Gastroesophageal sphincter (tissue), 4 donors: ENCODE data around the gene ZSCAN18. TPM values are rescaled to one million over a fixed set of nuclear protein-coding genes. Genes with fewer than 3 reads are reported as not detected.

Source experiments
- ATAC-seq: fragments of 150-250 bp; one replicate; pipeline ENCODE4 v1.9.1; 2016; ENCODE audit warnings: mild to moderate bottlenecking, moderate library complexity
- H3K27ac ChIP-seq, 4 donors: fragments of 200-600 bp; sonication (generic) in 3 of 4; 1 replicate in 3 of 4; 2 replicates in 1 of 4; pipeline ENCODE4 v1.5.1; 2016 to 2019
- H3K27me3 ChIP-seq: fragments of 200-600 bp; sonication (generic); one replicate; pipeline ENCODE4 v1.5.1; 2019
- H3K36me3 ChIP-seq, 2 donors: fragments of 200-600 bp; sonication (generic); one replicate each; pipeline ENCODE4 v1.5.1; 2019; ENCODE audit warnings: control low read depth in 1 of 2
- H3K4me1 ChIP-seq, 3 donors: fragments of 200-600 bp; sonication (generic); 1 replicate in 2 of 3; 2 replicates in 1 of 3; pipeline ENCODE4 v1.5.1; 2016 to 2019; ENCODE audit warnings: control low read depth in 2 of 3
- H3K4me3 ChIP-seq, 2 donors: fragments of 200-600 bp; sonication (generic); one replicate each; pipeline ENCODE4 v1.5.1; 2019; ENCODE audit warnings: mild to moderate bottlenecking in 1 of 2, moderate library complexity in 1 of 2
- H3K9me3 ChIP-seq, 3 donors: fragments of 200-600 bp; sonication (generic); one replicate each; pipeline ENCODE4 v1.5.1; 2017 to 2019; ENCODE audit warnings: control low read depth in 2 of 3
- EP300 ChIP-seq: sonication (generic); formaldehyde crosslinking; IDR thresholded peaks from one replicate; pipeline ENCODE4 v1.6.1; 2017; ENCODE audit warnings: antibody characterized with exemption, mild to moderate bottlenecking
- POLR2A ChIP-seq, 2 donors: fragments of 450-650 bp; IDR thresholded peaks; one replicate each; pipeline ENCODE4 v1.6.1; 2017; ENCODE audit warnings: antibody characterized with exemption in 2 of 2, mild to moderate bottlenecking in 2 of 2, moderate library complexity in 1 of 2
- POLR2AphosphoS5 ChIP-seq: sonication (generic); formaldehyde crosslinking; IDR thresholded peaks from one replicate; pipeline ENCODE4 v1.6.1; 2017; ENCODE audit warnings: antibody characterized with exemption
- WGBS, 2 donors: methylation state at CpG; one replicate each; pipeline ENCODE4 v1.1.5; 2018; ENCODE audit warnings: low coverage in 1 of 2; 5-methylcytosine and 5-hydroxymethylcytosine counted together
- total RNA-seq, 4 donors: library from RNA; depleted of rRNA; stranded (reverse); fragments of >200 nt; gene quantifications; one replicate each; pipeline ENCODE4 v1.1.0, GENCODE V29; 2016
- TF ChIP-seq, protein P1 (sequence below), 4 experiments: fragments of 200-600 bp in 2 of 4; fragments of 450-650 bp in 2 of 4; sonication (generic) in 1 of 4; IDR thresholded peaks; one replicate each; pipeline ENCODE4 v1.5.1; 2017 to 2019; ENCODE audit warnings: antibody characterized with exemption in 4 of 4, mild to moderate bottlenecking in 2 of 4, moderate library complexity in 2 of 4

The ZSCAN18 gene
- total RNA-seq, 4 donors from 2014 or later, result 82.4 to 144 (median 123) TPM

DNA sequence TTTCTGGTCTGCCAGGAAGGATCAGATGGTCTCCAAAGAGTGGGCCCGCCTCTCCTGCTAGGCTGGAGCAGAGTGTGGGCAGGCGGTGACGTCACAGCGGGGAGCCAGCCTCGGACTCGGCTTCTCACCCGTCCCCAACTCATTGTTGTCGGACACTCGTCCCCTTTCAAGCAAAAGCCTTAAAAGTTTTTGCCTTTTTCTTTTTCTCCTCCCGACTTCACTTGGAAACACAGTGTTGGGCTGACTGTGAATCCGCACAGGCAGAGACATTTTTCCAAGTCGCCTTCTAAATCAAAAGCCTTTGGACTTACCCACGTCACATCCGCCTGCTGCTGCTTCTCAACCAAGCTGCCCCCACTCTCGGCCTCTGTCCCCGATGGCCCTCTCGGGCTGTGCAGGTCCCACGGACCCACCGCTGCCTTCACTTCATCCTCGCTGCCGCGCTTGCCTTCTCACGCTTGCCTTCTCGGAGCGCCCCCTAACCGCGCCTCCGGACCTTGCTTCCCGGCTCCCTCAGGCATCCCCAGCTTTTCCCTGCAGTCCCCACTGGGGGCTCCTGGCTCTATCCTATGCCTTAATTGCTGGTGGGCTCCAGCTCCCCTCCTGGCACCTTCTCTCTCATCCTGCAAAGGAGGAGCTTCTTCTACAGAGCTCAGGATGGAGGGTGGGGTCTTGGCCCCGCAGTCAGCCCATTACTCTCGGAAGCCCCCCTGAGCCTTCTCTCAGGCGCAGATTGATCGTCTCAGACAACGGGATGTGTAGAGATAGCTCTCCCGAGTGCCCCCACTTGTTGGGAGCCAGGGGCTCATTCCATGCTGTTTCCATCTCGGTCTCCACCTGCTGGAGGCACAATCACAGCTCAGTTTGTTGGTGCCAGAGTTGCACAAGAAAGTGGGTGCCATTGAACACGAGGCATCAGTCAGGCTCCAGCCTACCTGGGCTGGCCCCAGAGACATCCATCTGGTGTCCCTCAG is 42.8 kb downstream of the ZSCAN18 start:
- H3K27me3 ChIP-seq, result no peaks in the 10 kb centered on the region
- WGBS, 2 donors, result 33 to 39% methylated on average over 17 to 28 of the region's 37 CpGs
- H3K4me3 ChIP-seq, result peak overlapping the region; percentile 18 to 48
- no peak for ATAC-seq
- H3K36me3 ChIP-seq, result no peaks in the 10 kb centered on the region
- TF ChIP-seq EP300 (no peak), POLR2AphosphoS5 (no peak)
- TF ChIP-seq, protein P1, sequence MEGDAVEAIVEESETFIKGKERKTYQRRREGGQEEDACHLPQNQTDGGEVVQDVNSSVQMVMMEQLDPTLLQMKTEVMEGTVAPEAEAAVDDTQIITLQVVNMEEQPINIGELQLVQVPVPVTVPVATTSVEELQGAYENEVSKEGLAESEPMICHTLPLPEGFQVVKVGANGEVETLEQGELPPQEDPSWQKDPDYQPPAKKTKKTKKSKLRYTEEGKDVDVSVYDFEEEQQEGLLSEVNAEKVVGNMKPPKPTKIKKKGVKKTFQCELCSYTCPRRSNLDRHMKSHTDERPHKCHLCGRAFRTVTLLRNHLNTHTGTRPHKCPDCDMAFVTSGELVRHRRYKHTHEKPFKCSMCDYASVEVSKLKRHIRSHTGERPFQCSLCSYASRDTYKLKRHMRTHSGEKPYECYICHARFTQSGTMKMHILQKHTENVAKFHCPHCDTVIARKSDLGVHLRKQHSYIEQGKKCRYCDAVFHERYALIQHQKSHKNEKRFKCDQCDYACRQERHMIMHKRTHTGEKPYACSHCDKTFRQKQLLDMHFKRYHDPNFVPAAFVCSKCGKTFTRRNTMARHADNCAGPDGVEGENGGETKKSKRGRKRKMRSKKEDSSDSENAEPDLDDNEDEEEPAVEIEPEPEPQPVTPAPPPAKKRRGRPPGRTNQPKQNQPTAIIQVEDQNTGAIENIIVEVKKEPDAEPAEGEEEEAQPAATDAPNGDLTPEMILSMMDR (IDR thresholded peaks at IDR 0.05), result peak in 1 of 4 experiments; percentile 30
- H3K9me3 ChIP-seq, result peaks cover 0 to 52% (median 0%) of the 10 kb centered on the region in 3 donors
- H3K4me1 ChIP-seq, result peaks cover 0 to 38% (median 0%) of the 10 kb centered on the region in 3 donors
- H3K27ac ChIP-seq, result peak overlapping the region in 3 of 4 donors; percentile 68 to 76 (median 74)

DNA sequence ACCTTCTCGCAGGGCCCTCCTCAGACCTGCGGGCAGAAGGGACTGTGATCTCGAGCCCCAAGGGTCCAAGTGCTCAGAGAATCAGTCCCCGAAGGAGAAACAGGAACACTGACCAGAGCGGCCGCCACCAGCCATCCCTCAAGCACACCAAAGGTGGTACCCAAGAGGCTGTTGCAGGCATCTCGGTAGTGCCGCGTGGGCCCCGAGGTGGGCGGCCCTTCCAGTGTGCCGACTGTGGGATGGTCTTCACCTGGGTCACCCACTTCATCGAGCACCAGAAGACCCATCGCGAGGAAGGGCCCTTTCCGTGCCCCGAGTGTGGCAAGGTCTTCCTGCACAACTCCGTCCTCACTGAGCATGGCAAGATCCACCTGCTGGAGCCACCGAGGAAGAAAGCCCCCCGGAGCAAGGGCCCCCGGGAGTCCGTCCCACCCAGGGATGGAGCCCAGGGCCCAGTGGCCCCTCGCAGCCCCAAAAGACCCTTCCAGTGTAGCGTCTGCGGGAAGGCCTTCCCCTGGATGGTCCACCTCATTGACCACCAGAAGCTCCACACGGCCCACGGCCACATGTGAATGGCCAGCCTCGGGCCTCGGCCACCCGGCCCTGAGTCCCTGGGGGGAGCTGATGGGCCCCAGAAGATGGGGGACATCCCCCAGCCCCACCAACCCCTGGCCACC is 44.4 kb downstream of the ZSCAN18 start:
- H3K27ac ChIP-seq, result no peak overlapping the region
- H3K36me3 ChIP-seq, result no peaks in the 10 kb centered on the region
- peaks cover 0 to 28% (median 0%) of the 10 kb centered on the region in 3 donors for H3K4me1 ChIP-seq
- H3K9me3 ChIP-seq, result peaks cover 0 to 63% (median 2%) of the 10 kb centered on the region in 3 donors
- H3K4me3 ChIP-seq, result no peak overlapping the region
- 100% methylated on average over 1 of the region's 30 CpGs; no CpG with 5 or more reads in 1 of the 2 donors for WGBS, 2 donors
- TF ChIP-seq EP300 (no peak), POLR2AphosphoS5 (no peak), POLR2A (IDR thresholded peaks at IDR 0.05) (no peak)
- TF ChIP-seq, protein P1 (IDR thresholded peaks at IDR 0.05), result no peak
- no peak for ATAC-seq
- no peaks in the 10 kb centered on the region for H3K27me3 ChIP-seq

DNA sequence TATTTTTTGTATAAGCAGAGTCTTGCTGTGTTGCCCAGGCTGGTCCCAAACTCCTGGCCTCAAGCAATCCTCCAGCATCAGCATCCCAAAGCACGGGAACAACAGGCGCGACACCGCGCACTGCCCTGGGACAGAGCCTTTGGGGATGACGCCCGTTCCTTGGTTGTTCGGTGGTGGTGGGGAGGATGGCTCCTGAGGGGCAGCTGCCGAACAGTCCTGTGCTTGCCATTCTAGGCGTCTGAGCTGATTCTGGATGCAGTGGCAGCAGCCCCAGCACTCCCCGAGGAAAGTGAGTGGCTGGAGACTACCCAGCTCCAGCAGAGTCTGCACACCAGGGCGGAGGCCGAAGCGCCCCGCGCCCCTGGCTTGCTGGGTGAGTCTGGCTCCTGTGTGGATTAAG is 45.8 kb downstream of the ZSCAN18 start:
- Histone ChIP-seq H3K4me3 (no peak overlapping the region), H3K9me3 (peaks cover 0 to 77% (median 2%) of the 10 kb centered on the region in 3 donors), H3K27me3 (no peaks in the 10 kb centered on the region), H3K36me3 (no peaks in the 10 kb centered on the region), H3K4me1 (peaks cover 0 to 14% (median 0%) of the 10 kb centered on the region in 3 donors), H3K27ac (no peak overlapping the region)
- no CpG with 5 or more reads among the region's 16 CpGs for WGBS, 2 donors
- ATAC-seq, result no peak
- TF ChIP-seq, protein P1 (IDR thresholded peaks at IDR 0.05), result no peak
- TF ChIP-seq POLR2AphosphoS5 (no peak), POLR2A (IDR thresholded peaks at IDR 0.05) (no peak), EP300 (no peak)

DNA sequence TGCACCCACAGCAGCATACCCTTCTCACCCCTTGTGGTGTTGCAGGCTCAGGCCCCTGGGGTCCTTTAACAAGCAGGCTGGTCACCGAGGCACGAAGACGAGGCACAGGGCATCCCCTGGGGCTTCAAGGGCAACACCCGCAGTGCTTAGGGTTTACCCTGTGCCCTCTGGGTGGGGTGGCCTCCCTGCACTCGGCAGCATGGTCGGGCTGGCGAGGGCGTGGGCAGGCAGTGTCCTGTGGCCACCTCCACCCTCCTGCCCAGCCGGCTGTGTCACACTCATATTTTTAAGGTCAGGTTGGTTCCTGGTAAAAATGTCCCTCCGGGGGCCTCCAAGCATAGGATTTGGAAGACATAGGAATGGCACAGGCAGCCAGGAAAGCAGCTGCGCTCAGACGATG is 50.4 kb downstream of the ZSCAN18 start:
- Histone ChIP-seq H3K4me1 (no peaks in the 10 kb centered on the region), H3K27ac (no peak overlapping the region), H3K27me3 (peaks cover 6% of the 10 kb centered on the region), H3K36me3 (no peaks in the 10 kb centered on the region), H3K4me3 (no peak overlapping the region), H3K9me3 (peaks cover 0 to 98% (median 4%) of the 10 kb centered on the region in 3 donors)
- WGBS, 2 donors, result 60 to 90% methylated on average over 1 to 2 of the region's 12 CpGs
- no peak for TF ChIP-seq POLR2A (IDR thresholded peaks at IDR 0.05)
- no peak for TF ChIP-seq EP300
- no peak for ATAC-seq

DNA sequence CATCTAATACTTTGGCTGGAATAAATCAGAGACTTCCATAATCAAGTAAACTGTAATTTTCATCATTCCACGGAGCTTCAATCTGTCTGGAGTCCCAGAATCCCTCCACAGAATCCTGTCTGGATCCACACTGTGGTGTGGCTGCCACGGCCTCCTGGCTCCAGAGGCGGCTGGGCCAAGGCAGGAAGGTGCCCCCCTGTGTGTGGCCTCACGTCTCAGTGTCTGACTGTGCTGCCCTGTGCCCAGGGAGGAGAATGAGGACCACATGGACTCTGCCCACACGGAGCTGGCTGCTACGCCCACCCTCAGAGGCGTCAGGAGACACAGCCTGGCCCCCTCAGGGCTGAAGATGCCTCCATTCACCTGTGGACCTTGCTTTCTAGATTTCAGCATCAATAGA is 51.2 kb downstream of the ZSCAN18 start:
- 100% methylated on average over 2 of the region's 7 CpGs; no CpG with 5 or more reads in 1 of the 2 donors for WGBS, 2 donors
- TF ChIP-seq EP300 (no peak), POLR2A (IDR thresholded peaks at IDR 0.05) (no peak), POLR2AphosphoS5 (no peak)
- TF ChIP-seq, protein P1 (IDR thresholded peaks at IDR 0.05), result no peak
- no peak overlapping the region for H3K4me3 ChIP-seq
- H3K27me3 ChIP-seq, result peaks cover 9% of the 10 kb centered on the region
- H3K27ac ChIP-seq, result no peak overlapping the region
- H3K9me3 ChIP-seq, result peaks cover 0 to 97% (median 4%) of the 10 kb centered on the region in 3 donors
- no peaks in the 10 kb centered on the region for H3K36me3 ChIP-seq
- H3K4me1 ChIP-seq, result no peaks in the 10 kb centered on the region
- no peak for ATAC-seq
